Hepatocyte (in vitro differentiated cells): ENCODE results near the gene RARB. TPM values are rescaled to one million over a fixed set of nuclear protein-coding genes. Genes with fewer than 3 reads are reported as not detected.
A peak's percentile ranks its signal among the peaks of the same experiment; 100 is the strongest.

Experiments
- DNase-seq: peaks from one replicate; pipeline ENCODE4 v3.0.0-alpha.2; 2016; ENCODE audit warnings: low spot score
- H2AFZ ChIP-seq: fragments of 200-600 bp; sonication (generic); 2 replicates; pipeline ENCODE4 v1.6.0; 2016; ENCODE audit warnings: antibody characterized with exemption, mild to moderate bottlenecking
- H3K27ac ChIP-seq: fragments of 200-600 bp; sonication (generic); 2 replicates; pipeline ENCODE4 v1.5.1; 2016; ENCODE audit warnings: mild to moderate bottlenecking
- H3K27me3 ChIP-seq: fragments of 200-600 bp; sonication (generic); 2 replicates; pipeline ENCODE4 v1.6.1; 2016
- H3K36me3 ChIP-seq: fragments of 200-600 bp; sonication (generic); replicated peaks from 2 replicates; pipeline ENCODE4 v1.5.1; 2016; ENCODE audit warnings: low read depth; ENCODE audit not compliant: insufficient read depth
- H3K4me1 ChIP-seq: fragments of 200-600 bp; sonication (generic); 2 replicates; pipeline ENCODE4 v1.5.1; 2016; ENCODE audit warnings: mild to moderate bottlenecking, moderate library complexity; ENCODE audit not compliant: insufficient read depth
- H3K4me2 ChIP-seq: fragments of 200-600 bp; sonication (generic); 2 replicates; pipeline ENCODE4 v1.6.0; 2016
- H3K4me3 ChIP-seq: fragments of 200-600 bp; sonication (generic); 2 replicates; pipeline ENCODE4 v1.5.1; 2016; ENCODE audit warnings: mild to moderate bottlenecking
- H3K79me2 ChIP-seq: fragments of 200-600 bp; sonication (generic); 2 replicates; pipeline ENCODE4 v1.6.0; 2017; ENCODE audit warnings: mild to moderate bottlenecking
- H3K9me2 ChIP-seq: fragments of 200-600 bp; sonication (generic); replicated peaks from 2 replicates; pipeline ENCODE4 v1.6.0; 2017; ENCODE audit warnings: mild to moderate bottlenecking; ENCODE audit not compliant: insufficient read depth
- H3K9me3 ChIP-seq: fragments of 200-600 bp; sonication (generic); 2 replicates; pipeline ENCODE4 v1.5.1; 2016; ENCODE audit warnings: low read depth, mild to moderate bottlenecking
- H4K20me1 ChIP-seq: fragments of 200-600 bp; sonication (generic); 2 replicates; pipeline ENCODE4 v1.6.0; 2016; ENCODE audit warnings: mild to moderate bottlenecking; ENCODE audit not compliant: insufficient read depth, poor library complexity, severe bottlenecking
- EZH2 ChIP-seq: fragments of 200-600 bp; sonication (generic); IDR thresholded peaks from 2 replicates; pipeline ENCODE4 v1.6.1; 2016; ENCODE audit warnings: antibody characterized with exemption, mild to moderate bottlenecking, borderline replicate concordance
- EZH2phosphoT487 ChIP-seq: fragments of 200-600 bp; sonication (generic); IDR thresholded peaks from one replicate; pipeline ENCODE4 v1.6.1; 2018; ENCODE audit warnings: antibody characterized with exemption, mild to moderate bottlenecking, low read depth, moderate library complexity; ENCODE audit not compliant: unreplicated experiment, severe bottlenecking
- WGBS: methylation state at CpG from one replicate; pipeline ENCODE4 v1.1.6; 2016; ENCODE audit warnings: low lambda C conversion rate; ENCODE audit errors: missing lambda C conversion rate; 5-methylcytosine and 5-hydroxymethylcytosine counted together
- polyA plus RNA-seq: library from polyadenylated mRNA; unstranded; fragments of >200 nt; fragmentation: Nextera tagmentation; extraction: Ambion mirVana; gene quantifications from 2 replicates; pipeline ENCODE4 v1.2.1, GENCODE V29; 2016
- total RNA-seq: library from RNA; depleted of rRNA; stranded (reverse); fragments of >200 nt; gene quantifications from 2 replicates; pipeline ENCODE4 v1.2.3, GENCODE V29; 2014
- TF ChIP-seq, protein P1 (sequence below): fragments of 200-600 bp; sonication (generic); IDR thresholded peaks from 2 replicates; pipeline ENCODE4 v1.5.1; 2016; ENCODE audit warnings: antibody characterized with exemption, mild to moderate bottlenecking; ENCODE audit not compliant: poor library complexity

RARB gene
- total and polyA plus RNA-seq, 2 experiments from 2014 or later: 22.2 to 30.7 TPM

DNA sequence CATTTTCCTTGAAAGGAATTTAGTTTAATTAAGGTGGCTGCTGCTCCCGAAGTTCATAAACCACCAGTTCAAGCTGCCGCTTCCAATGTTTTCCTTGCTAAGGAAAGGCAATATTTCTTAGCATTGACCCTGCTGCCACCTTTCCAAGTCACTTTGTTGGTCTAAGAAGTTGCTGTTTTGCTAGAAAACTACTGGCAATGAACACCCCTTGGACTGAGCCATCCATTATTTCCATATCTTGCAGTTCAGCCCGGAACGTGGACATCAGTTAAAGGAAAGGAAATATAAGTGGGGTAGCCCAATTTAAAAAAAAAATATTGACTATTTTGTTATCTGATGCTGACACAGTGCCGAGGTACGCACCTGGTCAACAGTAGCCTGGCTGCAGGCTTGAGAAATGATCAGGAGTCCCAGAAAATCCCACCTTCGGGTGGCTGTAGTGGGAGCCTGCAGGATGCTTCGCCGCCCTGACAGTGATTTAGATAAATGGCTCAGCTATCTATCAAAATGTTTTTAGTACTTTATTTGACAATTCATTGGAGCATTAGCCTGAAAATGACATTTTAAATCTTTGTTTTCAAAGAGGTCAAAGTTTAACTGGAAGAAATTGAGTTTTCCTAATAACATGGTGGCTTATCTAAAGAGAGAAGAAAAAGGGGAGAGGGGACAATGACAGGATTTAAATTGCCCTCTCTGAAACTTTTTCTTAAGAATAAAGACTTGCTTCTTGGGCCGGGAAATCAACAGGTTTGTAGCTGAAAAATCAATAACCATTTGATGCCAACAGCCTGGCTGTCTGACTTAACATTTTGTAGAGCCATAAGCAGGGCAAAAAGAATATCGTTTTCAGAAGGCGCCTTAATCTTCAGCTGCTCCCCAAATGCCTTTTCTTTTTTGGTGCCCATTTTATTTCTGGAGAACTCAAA, 1.6 kb downstream of the RARB start:
- DNase-seq: no peak
- H3K9me3 ChIP-seq: no peaks in the 10 kb centered on the region
- H2AFZ ChIP-seq: no peak overlapping the region
- no peaks in the 10 kb centered on the region for H3K9me2 ChIP-seq
- H3K79me2 ChIP-seq: peaks cover 57% of the 10 kb centered on the region
- no peaks in the 10 kb centered on the region for H3K36me3 ChIP-seq
- peak overlapping the region; percentile 78 for H3K4me2 ChIP-seq
- H3K27ac ChIP-seq: peak overlapping the region; percentile 95
- WGBS: 7% methylated on average over 12 of the region's 12 CpGs
- peak overlapping the region; percentile 65 for H3K4me3 ChIP-seq
- no peaks in the 10 kb centered on the region for H4K20me1 ChIP-seq
- H3K27me3 ChIP-seq: no peaks in the 10 kb centered on the region
- TF ChIP-seq EZH2phosphoT487 (no peak), EZH2 (no peak)
- TF ChIP-seq, protein P1, sequence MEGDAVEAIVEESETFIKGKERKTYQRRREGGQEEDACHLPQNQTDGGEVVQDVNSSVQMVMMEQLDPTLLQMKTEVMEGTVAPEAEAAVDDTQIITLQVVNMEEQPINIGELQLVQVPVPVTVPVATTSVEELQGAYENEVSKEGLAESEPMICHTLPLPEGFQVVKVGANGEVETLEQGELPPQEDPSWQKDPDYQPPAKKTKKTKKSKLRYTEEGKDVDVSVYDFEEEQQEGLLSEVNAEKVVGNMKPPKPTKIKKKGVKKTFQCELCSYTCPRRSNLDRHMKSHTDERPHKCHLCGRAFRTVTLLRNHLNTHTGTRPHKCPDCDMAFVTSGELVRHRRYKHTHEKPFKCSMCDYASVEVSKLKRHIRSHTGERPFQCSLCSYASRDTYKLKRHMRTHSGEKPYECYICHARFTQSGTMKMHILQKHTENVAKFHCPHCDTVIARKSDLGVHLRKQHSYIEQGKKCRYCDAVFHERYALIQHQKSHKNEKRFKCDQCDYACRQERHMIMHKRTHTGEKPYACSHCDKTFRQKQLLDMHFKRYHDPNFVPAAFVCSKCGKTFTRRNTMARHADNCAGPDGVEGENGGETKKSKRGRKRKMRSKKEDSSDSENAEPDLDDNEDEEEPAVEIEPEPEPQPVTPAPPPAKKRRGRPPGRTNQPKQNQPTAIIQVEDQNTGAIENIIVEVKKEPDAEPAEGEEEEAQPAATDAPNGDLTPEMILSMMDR: no peak
- H3K4me1 ChIP-seq: peaks cover 52% of the 10 kb centered on the region

DNA sequence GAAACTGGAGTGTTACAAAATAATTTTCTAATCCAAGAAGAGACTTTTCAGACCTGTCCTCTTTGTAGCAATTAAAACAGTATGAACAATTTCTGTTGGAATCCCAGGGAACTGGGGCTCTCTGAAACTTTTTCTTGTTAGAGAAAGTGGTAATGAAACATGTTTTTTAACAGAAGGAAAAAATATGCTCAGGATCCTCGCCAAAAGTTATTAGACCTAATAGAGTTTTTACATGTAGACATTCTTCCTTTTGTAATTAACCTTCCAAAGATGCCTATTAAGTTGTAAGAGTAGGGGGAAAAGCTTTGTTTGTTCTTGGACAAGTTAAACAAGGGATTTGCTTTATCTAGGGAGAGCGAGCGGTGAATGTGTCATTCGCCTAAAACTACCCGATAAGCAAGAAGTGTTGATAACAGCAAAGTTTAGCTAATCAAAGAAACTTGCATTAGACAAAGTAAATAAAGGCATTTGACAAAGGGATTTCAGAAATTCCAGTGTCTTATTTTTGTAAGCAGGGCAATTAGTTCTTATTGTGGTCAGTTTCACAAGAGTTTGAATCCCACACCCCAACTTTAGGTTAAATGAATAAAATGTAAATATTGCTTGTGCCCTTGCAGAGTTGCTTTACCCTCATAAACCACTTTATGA, 2.3 kb downstream of the RARB start:
- Histone ChIP-seq H3K4me3 (peak overlapping the region; percentile 65), H2AFZ (no peak overlapping the region), H4K20me1 (no peaks in the 10 kb centered on the region), H3K9me3 (no peaks in the 10 kb centered on the region), H3K9me2 (no peaks in the 10 kb centered on the region), H3K4me2 (peak overlapping the region; percentile 78), H3K27me3 (no peaks in the 10 kb centered on the region), H3K79me2 (peaks cover 65% of the 10 kb centered on the region), H3K27ac (peak overlapping the region; percentile 95), H3K4me1 (peaks cover 46% of the 10 kb centered on the region), H3K36me3 (no peaks in the 10 kb centered on the region)
- peak; percentile 86 for TF ChIP-seq EZH2phosphoT487
- TF ChIP-seq EZH2: no peak
- DNase-seq: no peak
- WGBS: 2% methylated on average over 5 of the region's 5 CpGs

DNA sequence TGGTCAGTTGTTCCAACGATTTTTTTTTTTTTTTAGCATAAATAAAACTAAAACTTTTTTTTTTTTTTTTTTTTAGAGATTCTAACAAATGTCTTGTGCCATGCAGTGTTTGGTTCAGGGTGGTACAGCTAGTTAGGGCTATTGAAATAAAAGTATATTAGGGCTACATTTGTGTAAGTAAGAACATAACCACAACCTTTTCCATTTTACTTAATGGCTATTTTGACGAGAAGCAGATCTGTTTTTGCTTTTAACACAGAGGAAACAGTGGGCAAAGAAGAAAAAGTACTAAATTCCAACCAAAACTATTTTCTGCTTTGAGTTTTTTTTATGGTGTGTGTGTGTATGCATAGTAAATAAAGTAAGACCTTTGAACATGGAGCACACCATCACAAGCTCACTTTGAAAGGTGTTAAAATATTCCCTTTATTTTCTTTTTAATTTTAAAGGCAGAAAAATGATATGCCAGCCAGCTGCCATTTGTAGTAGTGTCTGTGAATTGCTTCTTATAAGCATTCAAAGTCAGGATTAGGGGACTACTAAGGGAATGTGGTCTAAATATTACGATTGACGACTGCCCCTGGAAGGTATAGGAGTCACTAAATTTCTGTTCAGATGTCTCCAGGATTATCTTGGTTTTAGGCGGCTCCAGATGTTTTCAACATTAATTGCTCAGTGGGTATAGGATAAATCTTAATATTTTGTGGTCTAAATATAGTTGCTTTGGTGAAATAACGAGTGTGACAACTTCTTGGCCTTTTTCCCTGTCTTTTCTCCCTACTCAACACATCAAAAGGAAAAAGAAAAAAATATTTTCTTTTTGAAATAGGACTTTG, 3.1 kb downstream of the RARB start:
- Histone ChIP-seq H3K4me1 (peaks cover 38% of the 10 kb centered on the region), H3K36me3 (no peaks in the 10 kb centered on the region), H2AFZ (no peak overlapping the region), H3K4me2 (peak overlapping the region; percentile 78), H3K4me3 (peak overlapping the region; percentile 65), H4K20me1 (no peaks in the 10 kb centered on the region), H3K9me3 (no peaks in the 10 kb centered on the region), H3K27ac (peak overlapping the region; percentile 95), H3K79me2 (peaks cover 73% of the 10 kb centered on the region), H3K27me3 (no peaks in the 10 kb centered on the region), H3K9me2 (no peaks in the 10 kb centered on the region)
- no peak for DNase-seq
- 11% methylated on average over 6 of the region's 6 CpGs for WGBS
- TF ChIP-seq EZH2: no peak
- TF ChIP-seq, protein P1: peak; percentile 4
